T-cell (primary cell): ENCODE results near the gene A2ML1. TPM values are rescaled to one million over a fixed set of nuclear protein-coding genes. Genes with fewer than 3 reads are reported as not detected.
"Not testable (repeated sequence)": the region's sequence is repeated elsewhere in the genome, so short reads cannot be mapped to it uniquely, and the experiment has no call there.

Experiments used
- ATAC-seq, 4 experiments: fragments of 200-7000 bp in 3 of 4; fragments of 150-1000 bp in 1 of 4; cut with Tn5 transposase; replicated peaks in 1 of 4; 1 replicate in 3 of 4; 2 replicates in 1 of 4; pipeline ENCODE4 v1.10.0; 2021; ENCODE audit warnings: moderate library complexity in 3 of 4, mild to moderate bottlenecking in 2 of 4, moderate number of reproducible peaks in 1 of 4
- CTCF ChIA-PET, 2 donors: fragments of 300-600 bp; sonication (Branson Sonifier 250); formaldehyde crosslinking; loops; one replicate each; lab custom pipeline; 2022; ENCODE audit warnings: antibody characterized with exemption in 2 of 2; lab: Charles Lee
- POLR2A ChIA-PET, 2 donors: fragments of 300-600 bp; sonication (Branson Sonifier 250); formaldehyde crosslinking; loops; one replicate each; lab custom pipeline; 2022; ENCODE audit warnings: antibody characterized with exemption in 2 of 2; lab: Charles Lee
- DNase-seq, 35 experiments: peaks; one replicate each; pipeline versions ENCODE4 v3.0.0 to v3.0.0-alpha.2; 2013 to 2023
- H3K27ac ChIP-seq: one replicate; pipeline ENCODE4 v1.5.1; 2013; ENCODE audit warnings: low read length
- H3K27me3 ChIP-seq, 2 experiments: replicated peaks in 1 of 2; 1 replicate in 1 of 2; 2 replicates in 1 of 2; pipeline versions ENCODE4 v1.6.1 to v1.7.0; 2013; ENCODE audit warnings: low read length in 1 of 2, mixed read lengths in 1 of 2; ENCODE audit not compliant: control insufficient read depth in 2 of 2, insufficient read depth in 2 of 2; ENCODE audit errors: extremely low read depth in 1 of 2
- H3K36me3 ChIP-seq, 2 donors: 1 replicate in 1 of 2; 2 replicates in 1 of 2; pipeline versions ENCODE4 v1.6.1 to v1.7.0; 2013; ENCODE audit warnings: low read length in 1 of 2; ENCODE audit not compliant: control insufficient read depth in 2 of 2, insufficient read depth in 1 of 2; ENCODE audit errors: extremely low read depth in 1 of 2
- H3K4me1 ChIP-seq, 2 experiments: 1 replicate in 1 of 2; 2 replicates in 1 of 2; pipeline versions ENCODE4 v1.6.1 to v1.7.0; 2013; ENCODE audit warnings: low read length in 2 of 2, mixed read lengths in 1 of 2; ENCODE audit not compliant: insufficient read depth in 2 of 2, control insufficient read depth in 1 of 2; ENCODE audit errors: extremely low read depth in 1 of 2
- H3K4me3 ChIP-seq, 2 donors: 1 replicate in 1 of 2; 2 replicates in 1 of 2; pipeline versions ENCODE4 v1.5.1 to v1.7.0; 2013; ENCODE audit warnings: mild to moderate bottlenecking in 2 of 2, low read length in 1 of 2, moderate library complexity in 1 of 2; ENCODE audit not compliant: control insufficient read depth in 1 of 2; ENCODE audit errors: extremely low read depth in 1 of 2
- H3K9me3 ChIP-seq: 2 replicates; pipeline ENCODE4 v1.7.0; 2013
- H3K27ac Mint-ChIP-seq, 2 donors: one replicate each; pipeline ENCODE4 v1.8.0; 2020 to 2021; ENCODE audit warnings: mild to moderate bottlenecking in 2 of 2, mixed read lengths in 2 of 2
- H3K27me3 Mint-ChIP-seq, 2 donors: one replicate each; pipeline ENCODE4 v1.8.0; 2021 to 2022; ENCODE audit warnings: mixed read lengths in 2 of 2
- H3K36me3 Mint-ChIP-seq: one replicate; pipeline ENCODE4 v1.8.0; 2021; ENCODE audit warnings: mixed read lengths
- H3K4me1 Mint-ChIP-seq, 3 donors: one replicate each; pipeline ENCODE4 v1.8.0; 2020 to 2022; ENCODE audit warnings: mixed read lengths in 3 of 3, mild to moderate bottlenecking in 1 of 3
- H3K4me3 Mint-ChIP-seq, 3 donors: one replicate each; pipeline ENCODE4 v1.8.0; 2020 to 2022; ENCODE audit warnings: mild to moderate bottlenecking in 3 of 3, mixed read lengths in 3 of 3, moderate library complexity in 3 of 3
- H3K9me3 Mint-ChIP-seq, 3 donors: one replicate each; pipeline ENCODE4 v1.8.0; 2020 to 2022; ENCODE audit warnings: mixed read lengths in 3 of 3
- WGBS: methylation state at CpG from one replicate; pipeline ENCODE4 v1.1.5; 2013; ENCODE audit warnings: missing lambda C conversion rate; ENCODE audit not compliant: insufficient coverage; 5-methylcytosine and 5-hydroxymethylcytosine counted together
- total RNA-seq, 35 experiments: library from RNA in 6 of 35; stranded (reverse) in 6 of 35; fragments of 120-200 nt in 1 of 35; gene quantifications; one replicate each; pipeline versions ENCODE4 v1.2.1 to v1.2.4 and lab custom pipeline; 2013 to 2026

A2ML1 gene
- total RNA-seq, 5 donors from 2014 or later (not counting 1 experiment from before 2014, with no cell fraction given), result not detected

GRCh38 chr12:8813572-8814357, 8.7 kb upstream of the A2ML1 start:
- H3K4me3 ChIP-seq, result no peak overlapping the region
- no peaks in the 10 kb centered on the region for H3K27me3 Mint-ChIP-seq
- no peak overlapping the region for H3K27ac ChIP-seq
- H3K4me1 ChIP-seq, result no peaks in the 10 kb centered on the region
- no peak for ATAC-seq
- H3K4me1 Mint-ChIP-seq, result no peaks in the 10 kb centered on the region
- DNase-seq, result no peak
- no peaks in the 10 kb centered on the region for H3K36me3 Mint-ChIP-seq
- CTCF ChIA-PET, result interaction anchor here in 1 of 2 donors (0.6 kb wide), 1 partner anchor 249 kb away, joined by 4 read pairs; no protein-coding TSS in a partner anchor
- H3K9me3 Mint-ChIP-seq, result no peaks in the 10 kb centered on the region
- no peak overlapping the region for H3K4me3 Mint-ChIP-seq
- no peak overlapping the region for H3K27ac Mint-ChIP-seq
- H3K36me3 ChIP-seq, result no peaks in the 10 kb centered on the region
- H3K27me3 ChIP-seq, result no peaks in the 10 kb centered on the region
- no peaks in the 10 kb centered on the region for H3K9me3 ChIP-seq
- 80% methylated on average over 1 of the region's 5 CpGs for WGBS
- POLR2A ChIA-PET, result no interaction called here

GRCh38 chr12:8816448-8817050, 5.9 kb upstream of the A2ML1 start:
- Mint-ChIP-seq H3K27me3 (no peaks in the 10 kb centered on the region), H3K4me1 (no peaks in the 10 kb centered on the region), H3K9me3 (no peaks in the 10 kb centered on the region), H3K4me3 (no peak overlapping the region), H3K27ac (no peak overlapping the region), H3K36me3 (no peaks in the 10 kb centered on the region)
- DNase-seq, result no peak
- CTCF ChIA-PET, result interaction anchor here (0.5 to 0.6 kb wide), 5 partner anchors 222 to 1088 kb away, joined by 3 to 7 read pairs (median 3); no protein-coding TSS in a partner anchor
- Histone ChIP-seq H3K27ac (no peak overlapping the region), H3K36me3 (no peaks in the 10 kb centered on the region), H3K4me1 (no peaks in the 10 kb centered on the region), H3K27me3 (no peaks in the 10 kb centered on the region), H3K4me3 (no peak overlapping the region), H3K9me3 (no peaks in the 10 kb centered on the region)
- POLR2A ChIA-PET, result interaction anchor here in 1 of 2 donors (0.6 kb wide), 1 partner anchor 109 kb away, joined by 3 read pairs; no protein-coding TSS in a partner anchor
- 92% methylated on average over 2 of the region's 3 CpGs for WGBS
- ATAC-seq, result no peak

- POLR2A ChIA-PET, result no interaction called here
- Mint-ChIP-seq H3K36me3 (no peaks in the 10 kb centered on the region), H3K27ac (no peak overlapping the region), H3K9me3 (no peaks in the 10 kb centered on the region), H3K4me3 (no peak overlapping the region), H3K27me3 (no peaks in the 10 kb centered on the region), H3K4me1 (no peaks in the 10 kb centered on the region)
- H3K4me1 ChIP-seq, result no peaks in the 10 kb centered on the region
- no peaks in the 10 kb centered on the region for H3K36me3 ChIP-seq
- H3K4me3 ChIP-seq, result no peak overlapping the region
- DNase-seq, result no peak
- no peak for ATAC-seq
- no peak overlapping the region for H3K27ac ChIP-seq
- no peaks in the 10 kb centered on the region for H3K9me3 ChIP-seq
- no CpG with 5 or more reads among the region's 1 CpG for WGBS
- H3K27me3 ChIP-seq, result no peaks in the 10 kb centered on the region
- CTCF ChIA-PET, result no interaction called here
These were observed 4.6 kb upstream of the A2ML1 start for GRCh38 chr12:8817856-8818255.

- 83% methylated on average over 1 of the region's 2 CpGs for WGBS
- CTCF ChIA-PET, result interaction anchor here in 1 of 2 donors (0.7 kb wide), 1 partner anchor 131 kb away, joined by 4 read pairs; no protein-coding TSS in a partner anchor
These were observed 3.9 kb upstream of the A2ML1 start for GRCh38 chr12:8818526-8818925.

GRCh38 chr12:8819666-8819980, 2.8 kb upstream of the A2ML1 start:
- DNase-seq, result no peak
- Mint-ChIP-seq H3K4me1 (no peaks in the 10 kb centered on the region), H3K27me3 (no peaks in the 10 kb centered on the region), H3K36me3 (no peaks in the 10 kb centered on the region), H3K9me3 (no peaks in the 10 kb centered on the region), H3K27ac (no peak overlapping the region), H3K4me3 (no peak overlapping the region)
- no peak for ATAC-seq
- H3K27ac ChIP-seq, result no peak overlapping the region
- H3K4me3 ChIP-seq, result no peak overlapping the region
- WGBS, result 95% methylated on average over 3 of the region's 5 CpGs
- ChIA-PET CTCF (no interaction called here), POLR2A (no interaction called here)
- H3K36me3 ChIP-seq, result no peaks in the 10 kb centered on the region
- no peaks in the 10 kb centered on the region for H3K4me1 ChIP-seq
- H3K9me3 ChIP-seq, result no peaks in the 10 kb centered on the region
- H3K27me3 ChIP-seq, result no peaks in the 10 kb centered on the region

More at GRCh38 chr12:8818526-8818925, 3.9 kb upstream of the A2ML1 start:
- Mint-ChIP-seq H3K27ac (no peak overlapping the region), H3K27me3 (no peaks in the 10 kb centered on the region), H3K9me3 (no peaks in the 10 kb centered on the region), H3K36me3 (no peaks in the 10 kb centered on the region), H3K4me3 (no peak overlapping the region), H3K4me1 (no peaks in the 10 kb centered on the region)
- ATAC-seq (no peak), DNase-seq (no peak)
- POLR2A ChIA-PET, result no interaction called here
- no peak overlapping the region for H3K4me3 ChIP-seq
- no peaks in the 10 kb centered on the region for H3K9me3 ChIP-seq
- no peaks in the 10 kb centered on the region for H3K36me3 ChIP-seq
- no peak overlapping the region for H3K27ac ChIP-seq
- no peaks in the 10 kb centered on the region for H3K27me3 ChIP-seq
- H3K4me1 ChIP-seq, result no peaks in the 10 kb centered on the region

- H3K36me3 ChIP-seq, H3K4me1 Mint-ChIP-seq, H3K27ac ChIP-seq, H3K27me3 ChIP-seq, H3K9me3 ChIP-seq, POLR2A ChIA-PET, H3K9me3 Mint-ChIP-seq, H3K4me3 ChIP-seq, H3K4me3 Mint-ChIP-seq, DNase-seq, H3K27me3 Mint-ChIP-seq, CTCF ChIA-PET, H3K27ac Mint-ChIP-seq, H3K4me1 ChIP-seq, ATAC-seq, H3K36me3 Mint-ChIP-seq: not testable (repeated sequence)
- WGBS, result 86% methylated on average over 7 of the region's 8 CpGs
These were observed 1.6 kb upstream of the A2ML1 start for GRCh38 chr12:8820676-8821407.
